Endothelial cell of umbilical vein (primary cell): ENCODE results near the gene CACNA2D1.

Source experiments
- CTCF ChIP-seq, 2 donors: IDR thresholded peaks; 1 replicate in 1 of 2; 2 replicates in 1 of 2; pipeline ENCODE4 v1.5.1; 2011; ENCODE audit warnings: low read length in 2 of 2, mild to moderate bottlenecking in 2 of 2, moderate library complexity in 2 of 2, control low read depth in 1 of 2, inconsistent platforms in 1 of 2, low read depth in 1 of 2; ENCODE audit not compliant: insufficient read depth in 1 of 2; ENCODE audit errors: extremely low read depth in 1 of 2
- EZH2 ChIP-seq: IDR thresholded peaks from 2 replicates; pipeline ENCODE4 v1.6.1; 2012; ENCODE audit warnings: borderline replicate concordance, low read depth, mild to moderate bottlenecking, moderate library complexity, low read length, inconsistent platforms; ENCODE audit not compliant: severe bottlenecking
- FOS ChIP-seq: IDR thresholded peaks from 2 replicates; pipeline ENCODE4 v1.6.1; 2011; ENCODE audit warnings: mild to moderate bottlenecking, low read length, moderate library complexity, borderline replicate concordance; ENCODE audit not compliant: insufficient read depth
- MAX ChIP-seq: IDR thresholded peaks from 2 replicates; pipeline ENCODE4 v1.6.1; 2011; ENCODE audit not compliant: insufficient read depth, insufficient read length

GRCh38 chr7:82131215-82131614 is 312.4 kb downstream of the CACNA2D1 start:
- TF ChIP-seq CTCF (IDR thresholded peaks at IDR 0.05; ENCODE audit: extremely low read depth in 1 of 2, insufficient read depth in 1 of 2, low read depth in 1 of 2, low read length in 2 of 2) (no peak), FOS (no peak), MAX (no peak), EZH2 (no peak)
